Choroid plexus epithelial cell (primary cell): ENCODE results near the gene NT5M.
"Not testable (repeated sequence)": the region's sequence is repeated elsewhere in the genome, so short reads cannot be mapped to it uniquely, and the experiment has no call there.

Experiments
- DNase-seq: peaks from one replicate; pipeline ENCODE4 v3.0.0-alpha.2; 2010; ENCODE audit warnings: low read depth
- H3K4me3 ChIP-seq: 2 replicates; pipeline ENCODE4 v1.5.1; 2011; ENCODE audit warnings: low read depth, mild to moderate bottlenecking, control low read depth, low read length, moderate library complexity
- TF ChIP-seq, protein P1 (sequence below): conservative IDR thresholded peaks from 2 replicates; pipeline ENCODE4 v1.5.1; 2011; ENCODE audit warnings: low read depth, mild to moderate bottlenecking, control low read depth, inconsistent platforms, low read length, moderate library complexity

Gene NT5M

DNA sequence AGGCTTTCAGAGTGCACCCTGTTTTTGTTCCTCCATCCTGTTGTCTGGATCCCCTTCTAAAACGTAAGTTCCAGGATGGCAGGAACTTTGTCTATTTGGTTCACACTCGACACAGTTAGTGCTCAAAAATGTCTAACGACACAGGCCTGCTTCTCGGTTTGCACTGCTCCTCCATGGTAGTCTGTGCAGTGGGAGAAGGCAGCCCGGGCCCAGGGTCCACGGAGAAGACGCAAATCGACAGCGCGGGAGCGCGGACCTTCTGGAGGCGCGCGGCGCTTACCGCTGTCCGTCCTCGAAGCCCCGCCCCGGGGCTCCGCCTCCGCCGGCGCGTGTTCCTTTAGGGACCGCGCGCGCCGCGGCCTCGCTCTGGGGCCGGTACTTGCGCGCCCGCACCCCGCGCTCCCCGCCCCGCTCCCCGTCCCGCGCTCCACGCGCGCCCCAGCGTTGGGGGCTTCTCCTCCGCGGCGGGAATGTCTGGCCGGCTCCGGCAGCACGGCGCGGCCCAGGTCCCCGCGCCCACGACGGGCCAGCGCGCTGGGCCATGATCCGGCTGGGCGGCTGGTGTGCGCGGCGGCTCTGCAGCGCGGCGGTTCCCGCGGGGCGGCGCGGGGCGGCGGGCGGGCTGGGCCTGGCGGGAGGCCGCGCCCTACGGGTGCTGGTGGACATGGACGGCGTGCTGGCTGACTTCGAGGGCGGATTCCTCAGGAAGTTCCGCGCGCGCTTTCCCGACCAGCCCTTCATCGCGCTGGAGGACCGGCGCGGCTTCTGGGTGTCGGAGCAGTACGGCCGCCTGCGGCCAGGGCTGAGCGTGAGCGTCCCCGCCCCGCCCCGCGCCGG lies at the start of gene NT5M:
NT5M (plus strand) TSS at position 364 of the 837 bp plus-strand sequence; CDS start at position 542, 178 bp downstream.
- peak within 1 kb of the TSS; percentile 58 for H3K4me3 ChIP-seq
- DNase-seq = peak; percentile 66
- TF ChIP-seq, protein P1, sequence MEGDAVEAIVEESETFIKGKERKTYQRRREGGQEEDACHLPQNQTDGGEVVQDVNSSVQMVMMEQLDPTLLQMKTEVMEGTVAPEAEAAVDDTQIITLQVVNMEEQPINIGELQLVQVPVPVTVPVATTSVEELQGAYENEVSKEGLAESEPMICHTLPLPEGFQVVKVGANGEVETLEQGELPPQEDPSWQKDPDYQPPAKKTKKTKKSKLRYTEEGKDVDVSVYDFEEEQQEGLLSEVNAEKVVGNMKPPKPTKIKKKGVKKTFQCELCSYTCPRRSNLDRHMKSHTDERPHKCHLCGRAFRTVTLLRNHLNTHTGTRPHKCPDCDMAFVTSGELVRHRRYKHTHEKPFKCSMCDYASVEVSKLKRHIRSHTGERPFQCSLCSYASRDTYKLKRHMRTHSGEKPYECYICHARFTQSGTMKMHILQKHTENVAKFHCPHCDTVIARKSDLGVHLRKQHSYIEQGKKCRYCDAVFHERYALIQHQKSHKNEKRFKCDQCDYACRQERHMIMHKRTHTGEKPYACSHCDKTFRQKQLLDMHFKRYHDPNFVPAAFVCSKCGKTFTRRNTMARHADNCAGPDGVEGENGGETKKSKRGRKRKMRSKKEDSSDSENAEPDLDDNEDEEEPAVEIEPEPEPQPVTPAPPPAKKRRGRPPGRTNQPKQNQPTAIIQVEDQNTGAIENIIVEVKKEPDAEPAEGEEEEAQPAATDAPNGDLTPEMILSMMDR = no peak

DNA sequence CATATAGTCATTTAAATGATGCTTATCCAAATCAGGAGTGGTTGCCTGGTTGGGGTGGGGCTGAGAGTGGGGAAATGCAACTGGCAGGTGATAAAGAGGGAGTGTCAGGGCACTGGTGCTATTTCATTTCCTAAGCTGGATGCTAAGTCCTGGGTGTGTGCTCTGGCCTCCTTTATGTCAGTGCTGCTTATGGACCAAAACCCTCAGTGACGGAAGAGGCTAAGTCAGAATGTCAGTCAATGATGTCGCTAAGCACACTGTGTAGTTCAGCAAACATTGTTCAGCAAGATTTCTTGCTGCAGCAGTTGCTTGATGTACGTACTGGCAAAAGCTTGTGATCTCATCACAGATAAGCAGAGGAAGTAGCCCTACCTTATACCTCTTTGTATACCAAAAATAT lies 49.8 kb upstream of the NT5M start:
- TF ChIP-seq, protein P1 = no peak
- no peak overlapping the region for H3K4me3 ChIP-seq
- no peak for DNase-seq

DNA sequence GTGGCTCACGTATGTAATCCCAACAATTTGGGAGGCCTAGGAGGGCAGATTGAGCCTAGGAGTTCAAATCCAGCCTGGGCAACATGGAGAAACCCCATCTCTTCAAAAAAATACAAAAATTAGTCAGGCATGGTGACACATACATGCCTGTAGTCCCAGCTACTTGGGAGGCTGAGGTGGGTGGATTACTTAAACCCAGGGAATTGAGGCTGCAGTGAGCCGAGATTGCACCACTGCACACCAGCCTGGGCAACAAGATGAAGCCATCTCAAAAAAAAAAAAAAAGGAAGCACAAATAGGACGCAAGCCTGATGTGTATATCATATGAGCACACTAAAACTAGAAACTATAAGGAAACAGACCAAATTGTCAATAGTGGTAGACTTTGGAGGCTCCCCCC lies 49.1 kb upstream of the NT5M start:
- no peak for DNase-seq
- no peak overlapping the region for H3K4me3 ChIP-seq
- TF ChIP-seq, protein P1 = no peak

- not testable (repeated sequence) for DNase-seq, H3K4me3 ChIP-seq
Observed at GRCh38 chr17:17255689-17256088, 47.5 kb upstream of the NT5M start.

DNA sequence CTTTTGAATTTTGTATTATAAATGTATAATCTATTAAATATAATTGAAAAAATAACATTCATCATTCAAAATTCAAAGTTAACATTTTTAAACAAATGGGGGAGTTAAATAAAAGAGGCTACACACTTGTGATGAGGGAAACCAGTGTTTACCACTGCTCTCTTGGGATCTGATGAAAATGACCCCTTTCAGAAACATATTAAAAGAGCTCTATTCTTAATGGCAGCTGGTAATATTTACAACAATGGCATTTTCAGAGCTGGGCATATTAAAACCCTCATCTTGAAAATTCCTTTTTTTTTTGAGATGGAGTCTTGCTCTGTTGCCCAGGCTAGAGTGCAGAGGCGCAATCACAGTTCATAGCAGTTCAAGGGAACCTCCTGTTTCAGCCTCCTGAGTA lies 46.9 kb upstream of the NT5M start:
- no peak for DNase-seq
- no peak overlapping the region for H3K4me3 ChIP-seq
- TF ChIP-seq, protein P1 = no peak

DNA sequence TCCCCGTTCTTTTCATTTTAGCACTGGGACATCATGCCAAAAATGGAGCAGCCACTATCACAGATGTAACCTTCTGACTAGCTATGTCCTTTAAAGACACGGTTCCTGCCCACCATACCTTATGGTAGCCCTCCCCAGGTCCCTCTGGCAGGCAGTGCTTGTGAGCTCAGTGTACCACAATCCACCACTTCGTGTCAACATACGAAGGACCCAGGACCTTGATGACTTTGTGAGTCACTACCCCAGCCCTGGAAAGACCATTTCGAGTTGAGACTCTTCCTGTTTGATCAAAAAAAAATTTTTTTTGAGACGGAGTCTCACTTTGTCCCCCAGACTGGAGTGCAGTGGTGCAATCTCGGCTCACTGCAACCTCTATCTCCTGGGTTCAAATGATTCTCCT lies 45.2 kb upstream of the NT5M start:
- no peak for DNase-seq
- no peak overlapping the region for H3K4me3 ChIP-seq
- TF ChIP-seq, protein P1 = no peak

- DNase-seq = no peak
- no peak overlapping the region for H3K4me3 ChIP-seq
- TF ChIP-seq, protein P1 = no peak
Observed at GRCh38 chr17:17258998-17259397, 44.2 kb upstream of the NT5M start.
